GM19351 (cell line): ENCODE data around the gene ERI3.
"Not testable (repeated sequence)": the region's sequence is repeated elsewhere in the genome, so short reads cannot be mapped to it uniquely, and the experiment has no call there.

Experiments used
- ATAC-seq: cut with Tn5 transposase; IDR thresholded peaks from one replicate; pipeline ENCODE4 v1.9.1; 2021; ENCODE audit warnings: mild to moderate bottlenecking, moderate library complexity; ENCODE audit not compliant: unreplicated experiment

ERI3 gene

GRCh38 chr1:44217809-44218410 lies 137.1 kb downstream of the ERI3 start:
- no peak for ATAC-seq

- ATAC-seq, result peak; percentile 72
These were observed 141.6 kb downstream of the ERI3 start, which contains the start of gene DMAP1 for GRCh38 chr1:44213222-44214112. DMAP1 (plus strand) TSS chr1:44213471; CDS start chr1:44213754, 283 bp downstream.

- ATAC-seq, result no peak
These were observed 142.5 kb downstream of the ERI3 start for GRCh38 chr1:44212355-44213221.

DNA sequence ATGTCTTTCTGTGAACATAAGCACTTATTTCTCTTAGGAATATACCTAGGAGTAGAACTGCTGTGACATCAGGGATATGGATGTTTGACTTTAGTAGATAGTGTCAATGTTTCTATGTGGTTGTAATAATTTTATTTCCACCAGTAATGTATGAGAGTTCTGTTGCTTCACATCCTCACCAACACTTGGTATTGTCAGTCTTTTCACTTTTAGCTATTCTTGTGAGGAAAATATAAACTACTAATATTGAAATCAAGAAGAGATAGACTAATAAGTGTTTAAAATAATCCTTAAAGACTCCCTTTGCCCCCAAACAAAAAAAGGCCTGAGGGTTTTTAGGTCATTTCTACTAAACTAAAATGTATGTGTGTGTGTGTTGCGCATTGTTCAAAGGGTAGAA lies 144.5 kb downstream of the ERI3 start:
- ATAC-seq, result no peak

DNA sequence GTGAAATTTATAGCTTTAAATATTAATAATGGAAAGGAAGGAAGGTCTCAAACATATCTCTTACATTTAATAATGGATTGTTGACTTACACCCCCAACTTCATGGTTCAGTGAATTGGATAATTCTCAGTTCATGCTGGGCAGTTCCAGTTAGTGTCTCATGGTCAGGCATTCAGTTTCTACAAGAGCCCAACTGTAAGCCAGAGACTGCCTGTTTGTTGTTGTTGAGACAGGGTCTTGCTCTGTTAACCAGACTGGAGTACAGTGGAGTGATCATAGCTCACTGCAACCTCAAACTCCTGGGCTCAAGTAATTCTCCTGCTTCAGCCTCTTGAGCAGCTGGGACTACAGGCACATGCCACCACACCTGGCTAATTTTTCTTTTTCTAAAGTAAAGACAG lies 146.8 kb downstream of the ERI3 start:
- ATAC-seq, result no peak

- ATAC-seq, result not testable (repeated sequence)
These were observed 148.5 kb downstream of the ERI3 start for GRCh38 chr1:44206545-44206944.

GRCh38 chr1:44200336-44200735 lies 154.7 kb downstream of the ERI3 start:
- ATAC-seq, result no peak

GRCh38 chr1:44174630-44175029 lies 180.4 kb downstream of the ERI3 start:
- no peak for ATAC-seq
